GM21786 (cell line): ENCODE data around the gene PTBP3.
"Not testable (repeated sequence)": the region's sequence is repeated elsewhere in the genome, so short reads cannot be mapped to it uniquely, and the experiment has no call there.

Experiments used
- ATAC-seq: cut with Tn5 transposase; IDR thresholded peaks from one replicate; pipeline ENCODE4 v1.9.1; 2021; ENCODE audit not compliant: unreplicated experiment

The PTBP3 gene

DNA sequence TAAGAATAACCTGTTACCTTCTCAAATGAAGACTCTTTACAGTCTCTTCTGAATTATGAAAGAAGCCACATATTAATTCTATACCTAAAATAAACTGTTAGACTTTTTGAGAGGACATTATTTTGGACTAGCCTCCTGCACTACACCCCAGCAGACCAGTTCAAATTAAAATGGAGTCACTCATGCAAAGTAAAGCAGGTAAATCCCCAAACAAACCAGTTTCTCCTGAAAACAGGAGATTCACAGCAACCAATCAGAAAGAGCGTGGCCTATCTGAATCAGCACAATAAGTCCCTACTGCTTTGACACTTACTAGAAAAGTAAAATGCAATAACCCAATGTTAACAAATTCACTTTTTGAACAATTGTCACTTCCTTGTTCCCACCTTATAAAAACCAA is 58.8 kb downstream of the PTBP3 start:
- no peak for ATAC-seq

DNA sequence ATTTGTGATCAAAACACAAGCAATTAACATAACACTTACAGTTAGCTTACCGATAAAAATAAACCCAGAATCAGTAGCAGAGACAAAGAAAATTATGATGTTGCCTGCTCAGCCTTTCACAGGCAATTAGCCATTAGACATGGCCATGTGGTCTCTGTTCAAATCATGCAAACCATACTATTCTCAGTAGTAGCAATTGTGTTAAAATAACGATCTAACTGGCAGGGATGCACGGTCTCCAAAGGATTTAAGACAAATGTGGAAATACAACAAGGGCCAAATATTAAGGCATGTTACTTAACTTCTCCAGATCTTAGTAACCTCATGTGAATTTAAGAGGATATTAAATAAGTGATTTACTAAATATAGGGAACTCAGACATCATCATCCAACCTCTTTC is 59.5 kb downstream of the PTBP3 start:
- no peak for ATAC-seq

DNA sequence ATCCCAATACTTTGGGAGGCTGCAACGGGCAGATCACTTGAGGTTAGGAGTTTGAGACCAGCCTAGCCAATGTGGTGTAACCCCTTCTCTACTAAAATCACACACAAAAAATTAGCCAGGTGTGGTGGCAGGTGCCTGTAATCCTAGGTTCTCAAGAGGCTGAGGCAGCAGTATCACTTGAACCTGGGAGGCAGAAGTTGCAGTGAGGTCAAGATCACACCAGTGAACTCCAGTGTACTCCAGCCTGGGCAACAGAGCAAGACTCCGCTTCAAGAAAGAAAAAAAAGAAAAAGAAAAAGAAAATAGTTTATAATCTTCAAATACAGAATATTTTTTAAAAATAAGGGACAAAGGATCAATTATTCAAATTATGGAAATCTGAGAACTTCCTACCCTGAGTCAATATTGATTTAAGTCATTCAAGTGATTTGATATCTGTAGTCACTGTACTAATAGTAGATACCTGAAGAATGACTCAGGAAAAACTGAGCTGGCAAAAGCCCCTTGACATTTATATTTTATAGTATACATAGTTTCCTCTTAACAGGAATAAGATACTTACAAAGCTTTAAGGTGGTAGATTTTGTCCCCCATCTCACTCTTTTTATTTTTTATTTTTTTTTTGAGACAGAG is 61.8 kb downstream of the PTBP3 start:
- ATAC-seq = no peak

DNA sequence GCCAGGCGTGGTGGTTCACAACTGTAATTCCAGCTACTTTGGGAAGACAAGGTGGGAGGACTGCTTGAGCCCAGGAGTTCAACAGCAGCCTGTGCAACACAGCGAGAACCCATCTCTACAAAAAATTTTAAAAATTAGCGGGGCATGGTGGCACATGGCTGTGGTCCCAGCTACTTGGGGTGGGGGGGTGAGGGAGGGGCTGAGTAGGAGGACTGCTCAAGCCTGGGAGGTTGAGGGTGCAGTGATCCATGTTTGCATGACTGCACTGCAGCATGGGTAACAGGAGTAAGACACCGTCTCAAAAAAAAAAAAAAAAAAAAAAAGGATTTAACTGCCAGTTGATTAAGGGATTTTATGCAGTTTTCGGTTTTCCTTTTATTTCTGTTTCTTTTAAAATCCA is 65.0 kb downstream of the PTBP3 start:
- no peak for ATAC-seq

DNA sequence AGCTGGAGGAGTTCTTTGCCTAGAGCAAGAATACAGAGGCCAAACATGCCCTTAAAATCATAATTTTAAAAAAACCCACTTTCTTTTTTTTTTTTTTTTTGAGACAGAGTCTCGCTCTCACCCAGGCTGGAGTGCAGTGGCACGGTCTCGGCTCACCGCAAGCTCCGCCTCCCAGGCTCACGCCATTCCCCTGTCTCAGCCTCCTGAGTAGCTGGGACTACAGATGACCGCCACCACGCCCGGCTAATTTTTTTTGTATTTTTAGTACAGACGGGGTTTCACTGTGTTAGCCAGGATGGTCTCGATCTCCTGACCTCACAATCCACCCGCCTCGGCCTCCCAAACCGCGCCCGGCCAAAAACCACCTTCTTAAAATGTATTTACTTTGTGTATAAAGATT is 66.3 kb downstream of the PTBP3 start:
- not testable (repeated sequence) for ATAC-seq

DNA sequence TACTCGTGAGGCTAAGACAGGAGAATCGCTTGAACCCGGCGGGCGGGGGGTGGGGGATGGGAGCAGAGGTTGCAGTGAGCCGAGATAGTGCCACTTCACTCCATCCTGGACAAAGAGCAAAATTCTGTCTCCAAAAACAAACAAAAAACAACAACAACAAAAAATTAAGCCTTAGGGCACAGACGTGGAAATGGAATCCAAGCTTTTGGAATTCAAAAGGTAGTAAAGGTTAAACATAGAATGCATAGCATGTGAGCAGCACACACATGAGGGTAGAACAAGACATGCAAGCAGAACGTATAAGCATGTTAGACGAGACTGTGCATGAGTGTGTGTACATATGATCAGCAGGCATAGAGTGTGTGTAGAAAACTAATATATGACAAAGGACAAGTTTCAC is 68.0 kb downstream of the PTBP3 start:
- no peak for ATAC-seq

DNA sequence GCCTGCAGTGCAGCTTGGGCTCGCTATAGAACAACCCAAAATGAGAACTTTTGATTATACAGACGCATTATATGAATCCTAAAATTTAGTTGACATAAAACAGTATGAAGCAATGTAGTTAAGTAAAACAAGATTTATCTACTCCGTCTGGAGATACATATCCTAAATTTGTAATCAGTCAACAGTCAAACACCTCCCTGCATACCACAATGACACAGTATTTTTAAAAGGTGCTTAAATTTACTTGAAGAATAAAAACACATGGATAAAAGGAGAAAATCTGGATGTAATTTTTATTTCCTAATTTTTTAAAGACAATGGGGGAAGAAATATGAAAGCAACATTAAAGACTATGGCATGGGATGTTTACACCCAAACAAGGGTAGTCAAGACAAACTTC is 70.8 kb downstream of the PTBP3 start:
- ATAC-seq = no peak

DNA sequence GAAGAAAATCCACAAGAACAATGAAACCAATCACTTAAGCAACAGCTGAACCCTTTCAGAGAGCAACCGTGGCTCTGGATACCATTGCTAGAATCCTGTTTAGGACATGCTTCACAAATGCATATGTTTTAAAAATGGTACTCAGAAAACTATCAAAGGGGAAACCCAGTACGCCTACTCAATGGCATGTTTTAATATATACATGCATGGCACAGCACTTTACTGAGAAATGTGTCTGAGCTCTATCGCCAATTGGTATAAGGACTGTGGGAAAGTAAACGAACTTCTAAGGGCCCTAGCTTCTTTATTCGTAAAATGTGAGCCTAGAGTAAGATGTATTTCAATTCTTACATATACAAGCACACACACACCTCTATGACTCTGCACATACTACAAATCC is 72.3 kb downstream of the PTBP3 start:
- ATAC-seq = no peak

DNA sequence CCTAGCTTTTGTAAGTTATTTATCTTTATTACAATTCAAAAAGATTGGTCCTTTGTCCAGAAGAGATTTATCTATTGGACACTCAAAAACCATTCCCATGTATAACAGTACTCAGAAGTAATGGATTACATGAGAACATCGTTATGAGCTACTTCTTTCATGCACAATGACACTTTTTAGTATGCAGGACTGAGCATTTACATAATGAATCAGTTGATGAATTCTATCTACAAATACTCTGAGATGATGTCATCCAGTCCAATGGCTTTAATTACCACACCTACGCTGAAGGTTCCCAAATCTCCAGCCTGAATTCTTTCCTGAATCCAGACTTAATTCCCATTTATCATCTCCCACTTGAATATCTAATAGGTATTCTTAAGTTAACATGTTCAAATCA is 75.3 kb downstream of the PTBP3 start:
- no peak for ATAC-seq

DNA sequence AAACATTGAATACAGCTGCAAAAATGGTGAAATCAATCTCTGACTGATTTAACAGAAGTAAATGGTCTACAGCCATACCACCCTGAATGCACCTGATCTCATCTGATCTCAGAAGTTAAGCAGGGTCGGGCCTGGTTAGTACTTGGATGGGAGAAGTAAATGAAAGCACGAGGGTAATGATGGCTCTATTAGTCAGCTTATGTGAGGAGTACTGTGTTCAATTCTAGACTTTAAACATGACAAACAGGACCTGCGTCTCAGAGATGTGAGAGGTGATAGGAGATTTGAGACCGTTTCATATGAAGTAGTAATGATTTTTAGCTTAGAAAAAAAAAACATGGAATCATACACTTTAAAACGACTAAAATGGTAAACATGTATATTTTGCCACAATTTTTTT is 81.2 kb downstream of the PTBP3 start:
- no peak for ATAC-seq

DNA sequence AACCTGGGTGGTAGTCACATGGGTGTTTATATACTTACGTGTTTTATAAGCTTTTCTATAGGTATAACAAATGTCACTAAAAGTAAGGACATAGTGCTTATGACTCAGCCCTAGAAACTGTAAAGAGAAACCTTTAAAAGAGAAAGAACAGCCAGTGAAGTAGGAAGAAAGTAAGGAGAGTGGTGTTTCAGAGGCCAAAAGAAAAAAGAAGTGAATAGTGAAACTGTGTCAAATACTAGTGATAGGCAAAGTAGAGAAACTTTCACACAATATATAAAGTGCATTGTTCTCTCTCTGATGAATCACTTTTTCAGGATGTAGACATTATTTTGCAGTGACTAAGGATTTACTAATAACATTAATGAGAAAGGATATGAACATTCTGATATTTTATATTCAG is 84.1 kb downstream of the PTBP3 start:
- peak; percentile 85 for ATAC-seq

DNA sequence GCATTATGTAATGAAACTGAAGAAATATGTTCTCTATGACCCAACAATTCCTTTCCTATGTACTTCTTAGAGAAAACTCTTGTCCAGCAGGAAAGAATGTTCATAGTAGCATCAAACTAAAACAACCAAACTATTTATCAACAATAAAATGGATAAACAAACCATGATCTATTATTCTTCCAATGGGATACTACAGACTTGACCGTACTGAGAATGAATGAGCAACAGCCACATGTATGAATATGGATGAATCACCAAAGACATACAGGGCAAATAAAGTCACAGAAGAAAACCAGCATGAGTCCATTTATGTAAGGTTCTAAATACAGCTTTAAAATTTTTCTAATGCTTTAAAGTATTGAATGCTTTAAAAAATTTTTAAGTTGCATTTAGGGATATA is 84.7 kb downstream of the PTBP3 start:
- no peak for ATAC-seq

DNA sequence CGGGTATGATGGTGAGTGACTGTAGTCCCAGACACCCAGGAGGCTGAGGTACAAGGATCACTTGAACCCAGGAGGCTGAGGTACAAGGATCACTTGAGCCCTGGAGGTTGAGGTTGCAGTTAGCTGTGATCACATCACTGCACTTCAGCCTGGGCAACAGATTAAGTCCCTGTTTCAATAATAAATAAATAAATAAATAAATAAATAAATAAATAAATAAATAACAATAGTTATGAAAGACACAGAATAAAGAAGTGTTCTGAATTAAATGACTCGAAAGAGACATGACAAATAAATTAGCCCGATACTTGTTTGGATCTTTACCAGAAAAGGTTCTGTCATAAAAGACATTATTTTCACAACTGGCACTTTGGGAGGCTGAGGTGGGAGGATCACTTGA is 86.3 kb downstream of the PTBP3 start:
- no peak for ATAC-seq

DNA sequence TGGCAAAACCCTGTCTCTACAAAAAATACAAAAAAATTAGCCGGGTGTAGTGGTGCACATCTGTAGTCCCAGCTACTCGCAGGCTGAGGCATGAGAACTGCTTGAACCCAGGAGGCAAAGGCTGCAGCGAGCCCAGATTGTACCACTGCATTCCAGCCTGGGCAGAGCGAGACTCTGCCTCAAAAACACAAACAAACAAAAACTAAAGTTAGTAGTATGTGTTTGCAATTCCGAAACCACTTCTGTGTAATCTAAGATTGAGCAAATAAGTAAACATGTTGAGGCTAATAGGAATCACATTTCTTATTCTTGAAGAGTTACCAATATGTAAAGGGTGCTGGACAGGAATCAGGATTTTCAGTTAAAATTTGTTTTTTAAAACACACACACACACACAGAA is 88.3 kb downstream of the PTBP3 start:
- ATAC-seq = no peak

DNA sequence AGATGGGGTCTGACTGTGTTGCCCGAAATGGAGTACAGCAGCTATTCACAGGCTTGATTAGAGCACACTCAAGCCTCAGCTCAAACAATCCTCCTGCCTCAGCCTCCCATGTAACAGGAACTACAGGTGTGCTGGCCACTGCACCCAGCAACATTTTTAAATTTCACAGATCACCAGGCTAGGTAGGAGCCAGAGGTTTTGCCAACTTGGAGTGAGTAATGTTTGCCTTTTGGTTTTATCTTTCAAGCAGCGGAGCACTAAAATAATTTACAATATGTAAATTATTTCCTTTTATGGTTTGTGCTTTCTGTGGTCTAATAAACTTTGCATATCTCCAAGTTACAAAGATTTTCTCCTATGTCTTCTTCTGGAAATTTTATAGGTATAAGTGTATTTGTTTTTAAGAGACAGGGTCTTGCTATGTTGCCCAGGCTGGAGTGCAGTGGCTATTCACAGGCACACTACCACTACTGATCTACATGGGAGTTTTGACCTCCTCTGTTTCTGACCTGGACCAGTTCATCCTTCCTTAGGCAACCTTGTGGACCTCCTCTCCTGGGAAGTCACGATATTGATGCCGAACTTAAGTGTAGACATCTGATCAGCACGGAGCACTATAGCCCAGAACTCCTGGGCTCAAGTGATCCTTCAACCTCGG is 91.1 kb downstream of the PTBP3 start:
- no peak for ATAC-seq

DNA sequence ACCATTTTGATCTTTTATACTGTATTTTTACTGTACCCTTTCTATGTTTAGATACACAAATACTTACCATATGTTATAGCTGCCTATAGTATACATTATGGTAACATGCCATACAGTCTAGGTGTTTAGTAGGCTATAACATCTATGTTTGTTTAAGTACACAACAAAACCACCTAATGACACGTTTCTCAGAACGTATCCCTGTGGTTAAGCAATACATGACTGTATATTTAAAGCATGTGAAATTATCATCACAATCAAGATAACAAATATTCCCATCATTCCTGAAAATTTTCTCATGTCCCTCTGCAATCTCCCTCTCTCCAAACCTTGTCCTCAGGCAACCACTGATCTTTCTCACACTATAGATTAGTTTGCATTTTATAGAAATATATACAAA is 91.9 kb downstream of the PTBP3 start:
- ATAC-seq = no peak

DNA sequence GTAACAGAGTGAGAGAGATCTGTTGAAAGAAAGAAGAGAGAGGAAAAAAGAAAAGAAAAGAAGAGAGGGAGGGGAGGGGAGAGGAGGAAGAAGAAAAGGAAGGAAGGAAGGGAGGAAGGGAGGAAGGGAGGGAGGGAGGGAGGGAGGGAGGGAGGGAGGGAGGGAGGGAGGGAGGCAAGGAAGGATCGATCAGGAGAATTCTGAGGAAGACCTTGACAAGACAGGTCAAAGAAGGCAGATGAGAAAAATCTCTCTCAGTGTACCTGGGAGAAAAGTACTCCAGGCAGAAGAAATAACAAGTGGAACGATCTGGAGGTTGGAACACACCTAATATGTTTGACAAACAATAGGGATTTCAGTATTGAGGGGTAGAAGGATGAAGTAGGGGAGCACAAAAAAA is 93.7 kb downstream of the PTBP3 start:
- no peak for ATAC-seq

DNA sequence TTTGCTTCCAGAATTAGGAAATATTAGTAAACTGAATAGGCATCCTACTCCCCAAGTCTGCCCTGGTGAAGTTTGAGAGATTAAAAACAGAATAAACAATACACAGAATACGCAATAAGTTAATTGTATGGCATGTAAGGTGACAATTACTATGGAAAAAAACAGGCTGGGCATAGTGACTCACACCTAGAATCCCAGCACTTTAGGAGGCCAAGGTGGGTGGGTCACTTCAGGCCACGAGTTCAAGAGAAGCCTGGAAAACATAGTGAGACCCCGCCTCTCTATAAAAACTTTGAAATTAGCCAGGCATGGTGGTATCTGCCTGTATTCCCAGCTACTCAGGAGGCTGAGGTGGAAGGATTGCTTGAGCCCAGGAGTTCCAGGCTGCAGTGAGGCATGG is 94.1 kb downstream of the PTBP3 start:
- no peak for ATAC-seq

DNA sequence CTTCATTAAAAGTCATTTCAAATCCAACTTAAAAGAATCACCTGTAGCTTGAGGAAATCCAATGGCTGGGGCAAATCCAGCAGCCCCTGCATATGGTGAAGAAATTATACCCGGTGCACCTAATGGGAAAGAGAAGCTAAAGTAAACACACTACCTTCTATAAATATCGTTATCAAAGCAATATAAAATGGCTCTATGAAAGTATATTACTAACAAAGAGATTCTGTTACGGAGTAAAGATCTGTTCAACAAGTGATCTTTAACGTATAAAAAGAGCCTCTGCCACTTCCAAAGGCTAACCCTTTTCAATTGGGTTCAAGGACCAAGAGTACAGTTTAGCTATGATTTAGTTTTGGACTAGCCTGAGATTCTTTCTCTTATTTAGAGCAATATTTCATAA is 98.6 kb downstream of the PTBP3 start:
- ATAC-seq = no peak

DNA sequence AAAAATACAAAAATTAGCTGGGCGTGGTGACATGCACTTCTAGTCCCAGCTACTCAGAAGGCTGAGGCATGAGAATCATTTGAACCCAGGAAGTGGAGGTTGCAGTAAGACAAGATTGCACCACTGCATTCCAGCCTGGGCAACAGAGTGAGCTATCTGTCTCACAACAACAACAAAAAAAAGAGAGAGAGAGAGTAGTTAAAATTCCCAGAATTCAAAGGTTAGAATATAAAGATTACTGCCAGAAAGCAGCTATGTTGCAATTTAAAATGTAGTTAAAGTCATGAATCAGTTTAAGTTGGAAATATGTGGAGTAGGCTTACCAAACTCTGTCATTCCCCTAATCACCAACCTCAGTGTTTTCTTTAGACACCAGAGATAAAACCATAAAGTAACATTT is 99.7 kb downstream of the PTBP3 start:
- no peak for ATAC-seq

DNA sequence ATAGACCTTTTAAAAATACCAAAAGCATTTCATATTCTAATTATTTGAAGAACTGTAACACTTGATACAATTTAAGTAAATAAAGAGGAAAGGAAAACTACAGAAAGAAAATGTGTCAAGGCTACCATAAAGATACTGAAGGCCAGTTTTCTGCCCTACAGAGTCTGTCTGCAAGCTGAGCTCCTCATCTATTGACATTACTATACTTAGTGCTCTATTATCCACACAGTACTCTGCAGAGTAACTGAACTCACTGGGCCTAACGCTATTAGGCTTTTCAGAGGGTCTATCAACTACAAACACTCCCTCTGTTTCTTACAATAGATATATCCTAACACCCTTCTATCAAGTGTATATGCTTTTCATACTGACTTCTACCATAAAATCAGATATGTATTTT is 101.2 kb downstream of the PTBP3 start:
- ATAC-seq = no peak

DNA sequence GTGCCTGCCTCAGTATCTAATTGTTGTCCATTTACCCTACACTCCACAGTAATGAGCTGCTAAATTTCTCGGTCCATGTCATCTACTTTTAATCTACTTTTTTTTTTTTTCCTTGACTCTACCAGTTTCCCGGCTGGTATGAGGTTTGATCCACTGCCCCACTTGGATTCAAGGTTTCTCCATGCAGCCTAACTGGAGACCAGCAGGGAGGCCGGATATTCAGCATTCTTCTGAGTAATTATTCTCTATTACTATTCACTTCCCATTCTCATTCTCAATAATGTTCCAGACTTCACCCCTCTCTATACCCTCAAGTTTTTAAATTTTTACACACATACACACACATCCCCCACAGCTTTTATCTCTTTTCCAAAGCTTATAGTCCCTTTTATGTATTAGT is 107.3 kb downstream of the PTBP3 start:
- ATAC-seq = no peak
